H9 (cell line): ENCODE measurements around the gene ESPL1. TPM values are rescaled to one million over a fixed set of nuclear protein-coding genes. Genes with fewer than 3 reads are reported as not detected.

Experiments used
- DNase-seq: peaks from one replicate; pipeline ENCODE4 v3.0.0-alpha.2; 2017
- H2AFZ ChIP-seq: one replicate; pipeline ENCODE4 v1.6.1; 2013; ENCODE audit warnings: mild to moderate bottlenecking, low read length, control low read depth, moderate library complexity
- H2AK5ac ChIP-seq: 2 replicates; pipeline ENCODE4 v1.6.1; 2013; ENCODE audit warnings: low read length, control low read depth, mixed read lengths; ENCODE audit not compliant: insufficient read length
- H2BK120ac ChIP-seq: one replicate; pipeline ENCODE4 v1.6.1; 2013; ENCODE audit warnings: low read depth, mild to moderate bottlenecking, low read length, control low read depth, inconsistent platforms; ENCODE audit not compliant: poor library complexity, severe bottlenecking
- H2BK12ac ChIP-seq: 2 replicates; pipeline ENCODE4 v1.6.1; 2013; ENCODE audit warnings: low read length, control low read depth, mixed read lengths, low read depth; ENCODE audit not compliant: insufficient read length
- H2BK15ac ChIP-seq: 2 replicates; pipeline ENCODE4 v1.6.1; 2013; ENCODE audit warnings: low read depth, low read length, control low read depth
- H2BK20ac ChIP-seq: one replicate; pipeline ENCODE4 v1.6.1; 2013; ENCODE audit warnings: low read depth, mild to moderate bottlenecking, low read length, control low read depth, inconsistent platforms; ENCODE audit not compliant: poor library complexity, severe bottlenecking
- H2BK5ac ChIP-seq: 2 replicates; pipeline ENCODE4 v1.6.1; 2013; ENCODE audit warnings: low read length, control low read depth, mixed read lengths; ENCODE audit not compliant: insufficient read length
- H3K14ac ChIP-seq: 2 replicates; pipeline ENCODE4 v1.6.1; 2013; ENCODE audit warnings: low read length, control low read depth; ENCODE audit not compliant: insufficient read depth
- H3K18ac ChIP-seq: 2 replicates; pipeline ENCODE4 v1.6.1; 2013; ENCODE audit warnings: low read depth, mild to moderate bottlenecking, mixed read lengths, low read length, control low read depth; ENCODE audit not compliant: insufficient read length
- H3K23ac ChIP-seq: 2 replicates; pipeline ENCODE4 v1.6.1; 2013; ENCODE audit warnings: low read length, control low read depth, mixed read lengths, low read depth; ENCODE audit not compliant: insufficient read length
- H3K23me2 ChIP-seq: 2 replicates; pipeline ENCODE4 v1.6.1; 2013; ENCODE audit warnings: low read depth, mild to moderate bottlenecking, mixed read lengths, low read length, control low read depth; ENCODE audit not compliant: insufficient read length, poor library complexity, severe bottlenecking
- H3K27ac ChIP-seq: 2 replicates; pipeline ENCODE4 v1.5.1; 2013; ENCODE audit warnings: low read length, control low read depth, mixed read lengths, low read depth; ENCODE audit not compliant: insufficient read length
- H3K27me3 ChIP-seq: 2 replicates; pipeline ENCODE4 v1.6.1; 2013; ENCODE audit warnings: low read length, control low read depth, inconsistent platforms; ENCODE audit not compliant: insufficient read depth
- H3K4ac ChIP-seq: 2 replicates; pipeline ENCODE4 v1.6.1; 2013; ENCODE audit warnings: low read depth, mild to moderate bottlenecking, control low read depth, inconsistent platforms, low read length, moderate library complexity
- H3K4me1 ChIP-seq: 2 replicates; pipeline ENCODE4 v1.6.1; 2013; ENCODE audit warnings: low read length, control low read depth, inconsistent platforms; ENCODE audit not compliant: insufficient read depth
- H3K4me2 ChIP-seq: 2 replicates; pipeline ENCODE4 v1.6.1; 2013; ENCODE audit warnings: low read length, control low read depth, mixed read lengths; ENCODE audit not compliant: insufficient read length, insufficient read depth
- H3K56ac ChIP-seq: 2 replicates; pipeline ENCODE4 v1.6.1; 2013; ENCODE audit warnings: low read depth, mild to moderate bottlenecking, mixed read lengths, low read length, control low read depth; ENCODE audit not compliant: insufficient read length
- H3K79me1 ChIP-seq: 2 replicates; pipeline ENCODE4 v1.6.1; 2013; ENCODE audit warnings: low read depth, mild to moderate bottlenecking, moderate library complexity, low read length, control low read depth, inconsistent platforms; ENCODE audit not compliant: insufficient read depth, poor library complexity, severe bottlenecking
- H3K79me2 ChIP-seq: 2 replicates; pipeline ENCODE4 v1.6.1; 2013; ENCODE audit warnings: low read length, control low read depth, inconsistent platforms; ENCODE audit not compliant: insufficient read depth
- H3K9ac ChIP-seq: 2 replicates; pipeline ENCODE4 v1.6.1; 2013; ENCODE audit warnings: low read length, control low read depth, mixed read lengths; ENCODE audit not compliant: insufficient read length; ENCODE audit errors: extremely low read depth
- H3K9me3 ChIP-seq: one replicate; pipeline ENCODE4 v1.6.1; 2013; ENCODE audit warnings: low read depth, low read length, inconsistent platforms; ENCODE audit not compliant: control insufficient read depth
- H3T11ph ChIP-seq: one replicate; pipeline ENCODE4 v1.6.1; 2013; ENCODE audit warnings: mild to moderate bottlenecking, low read length, control low read depth, inconsistent platforms
- H4K20me1 ChIP-seq: one replicate; pipeline ENCODE4 v1.6.1; 2013; ENCODE audit not compliant: control insufficient read depth, insufficient read length, insufficient read depth
- H4K5ac ChIP-seq: 2 replicates; pipeline ENCODE4 v1.6.1; 2013; ENCODE audit warnings: low read depth, mild to moderate bottlenecking, mixed read lengths, low read length, control low read depth; ENCODE audit not compliant: insufficient read length
- H4K8ac ChIP-seq: replicated peaks from 2 replicates; pipeline ENCODE4 v1.6.1; 2013; ENCODE audit warnings: low read length, control low read depth, mixed read lengths, low read depth; ENCODE audit not compliant: insufficient read length
- H4K91ac ChIP-seq: 2 replicates; pipeline ENCODE4 v1.6.1; 2013; ENCODE audit warnings: low read depth, mild to moderate bottlenecking, moderate library complexity, mixed read lengths, low read length, control low read depth; ENCODE audit not compliant: insufficient read length
- H3K27ac Mint-ChIP-seq, 3 experiments: 2 replicates in 2 of 3; 3 replicates in 1 of 3; pipeline ENCODE4 v1.8.0; 2020 to 2021; ENCODE audit warnings: mixed read lengths in 3 of 3, mild to moderate bottlenecking in 1 of 3, moderate library complexity in 1 of 3
- H3K27me3 Mint-ChIP-seq: 2 replicates; pipeline ENCODE4 v1.8.0; 2021; ENCODE audit warnings: low read depth, mild to moderate bottlenecking, moderate library complexity, mixed read lengths
- H3K36me3 Mint-ChIP-seq, 3 experiments: 2 replicates in 2 of 3; 3 replicates in 1 of 3; pipeline ENCODE4 v1.8.0; 2020 to 2021; ENCODE audit warnings: low read depth in 3 of 3, mixed read lengths in 3 of 3; ENCODE audit not compliant: insufficient read depth in 1 of 3
- H3K4me1 Mint-ChIP-seq, 2 experiments: 2 replicates each; pipeline ENCODE4 v1.8.0; 2020; ENCODE audit warnings: mixed read lengths in 2 of 2
- H3K4me3 Mint-ChIP-seq, 2 experiments: 2 replicates in 1 of 2; 3 replicates in 1 of 2; pipeline ENCODE4 v1.8.0; 2020 to 2021; ENCODE audit warnings: mild to moderate bottlenecking in 2 of 2, mixed read lengths in 2 of 2, moderate library complexity in 1 of 2
- H3K9me3 Mint-ChIP-seq, 2 experiments: 2 replicates in 1 of 2; 3 replicates in 1 of 2; pipeline ENCODE4 v1.8.0; 2020; ENCODE audit warnings: mild to moderate bottlenecking in 2 of 2, mixed read lengths in 2 of 2, moderate library complexity in 1 of 2
- CTCF ChIP-seq: fragments of 200-600 bp; sonication (generic); conservative IDR thresholded peaks from 3 replicates; pipeline ENCODE4 v1.8.0; 2021; ENCODE audit warnings: antibody characterized with exemption, mild to moderate bottlenecking
- WGBS: extraction: QIAGEN DNeasy Blood & Tissue Kit; methylation state at CpG from one replicate; pipeline ENCODE4 v1.1.7; 2013; ENCODE audit warnings: missing lambda C conversion rate, low lambda C conversion rate, mixed read lengths; ENCODE audit not compliant: insufficient read length; ENCODE audit errors: extremely low coverage; 5-methylcytosine and 5-hydroxymethylcytosine counted together
- total RNA-seq: library from RNA; stranded (reverse); gene quantifications from 2 replicates; pipeline ENCODE4 v1.2.1, GENCODE V29; 2021

ESPL1 gene
- total RNA-seq, 1 experiment from 2014 or later = 43.2 TPM

- Histone ChIP-seq H4K5ac (no peak overlapping the region), H4K91ac (no peak overlapping the region), H3K4me1 (no peaks in the 10 kb centered on the region; the same call in 1 of the 2 replicates), H3K56ac (no peak overlapping the region), H3K23ac (no peak overlapping the region), H3K79me1 (peaks cover 8% of the 10 kb centered on the region), H3K4me2 (no peak overlapping the region), H4K8ac (no peak overlapping the region), H2AFZ (no peak overlapping the region), H2AK5ac (no peak overlapping the region), H2BK20ac (no peak overlapping the region), H3K9ac (no peak overlapping the region), H3K4ac (no peak overlapping the region), H2BK12ac (no peak overlapping the region), H3K79me2 (peaks cover 3% of the 10 kb centered on the region; the same call in 1 of the 2 replicates), H3T11ph (no peak overlapping the region), H4K20me1 (no peaks in the 10 kb centered on the region), H3K9me3 (no peaks in the 10 kb centered on the region), H3K18ac (no peak overlapping the region), H3K27me3 (no peaks in the 10 kb centered on the region), H2BK15ac (no peak overlapping the region), H3K23me2 (no peaks in the 10 kb centered on the region), H3K27ac (no peak overlapping the region), H2BK5ac (no peak overlapping the region), H2BK120ac (no peak overlapping the region), H3K14ac (no peak overlapping the region)
- Mint-ChIP-seq H3K36me3 (peaks cover 50 to 74% (median 73%) of the 10 kb centered on the region in 3 experiments; a peak in 6 of 7 replicates), H3K4me3 (no peak overlapping the region), H3K9me3 (no peaks in the 10 kb centered on the region), H3K4me1 (peaks cover 10 to 13% of the 10 kb centered on the region in 2 experiments; a peak in 3 of 4 replicates), H3K27ac (peak overlapping the region in 1 of 3 experiments; percentile 8; a peak in 1 of 7 replicates), H3K27me3 (no peaks in the 10 kb centered on the region)
- no peak for TF ChIP-seq CTCF
- WGBS = no CpG with 5 or more reads among the region's 5 CpGs
- DNase-seq = no peak
Measured at GRCh38 chr12:53274445-53274844, 6.3 kb downstream of the ESPL1 start.
